Hematopoietic multipotent progenitor cell treated with erythropoietin and hydrocortisone succinate and interleukin-3 and kit ligand, for 4 days (in vitro differentiated cells): ENCODE results near the gene WDR86.

ENCODE experiments used
- DNase-seq: peaks from one replicate; pipeline ENCODE4 v3.0.0-alpha.2; 2015

WDR86 gene

GRCh38 chr7:151439855-151440798 is 30.3 kb upstream of the WDR86 start, which contains the start of gene CRYGN:
Gene CRYGN (minus strand): TSS chr7:151440141. CDS start chr7:151439917, 224 bp downstream.
- DNase-seq = no peak

- no peak for DNase-seq
Observed at GRCh38 chr7:151438864-151439601, 29.2 kb upstream of the WDR86 start.

- DNase-seq = no peak
Observed at GRCh38 chr7:151437866-151438516, 28.2 kb upstream of the WDR86 start.

- DNase-seq = no peak
Observed at GRCh38 chr7:151437159-151437553, 27.3 kb upstream of the WDR86 start.

GRCh38 chr7:151436446-151437158 is 26.8 kb upstream of the WDR86 start:
- DNase-seq = no peak

- no peak for DNase-seq
Observed at GRCh38 chr7:151435971-151436370, 26.1 kb upstream of the WDR86 start.

GRCh38 chr7:151435103-151435916 is 25.5 kb upstream of the WDR86 start:
- DNase-seq = no peak

- no peak for DNase-seq
Observed at GRCh38 chr7:151434549-151434948, 24.7 kb upstream of the WDR86 start.

- no peak for DNase-seq
Observed at GRCh38 chr7:151433721-151434400, 24.0 kb upstream of the WDR86 start.

GRCh38 chr7:151432658-151433521 is 23.1 kb upstream of the WDR86 start:
- peak; percentile 50 for DNase-seq

GRCh38 chr7:151431768-151432311 is 22.0 kb upstream of the WDR86 start:
- DNase-seq = no peak

- DNase-seq = no peak
Observed at GRCh38 chr7:151431281-151431767, 21.5 kb upstream of the WDR86 start.

- DNase-seq = no peak
Observed at GRCh38 chr7:151430391-151431205, 20.8 kb upstream of the WDR86 start.

GRCh38 chr7:151429560-151430331 is 19.9 kb upstream of the WDR86 start:
- DNase-seq = peak; percentile 41

- no peak for DNase-seq
Observed at GRCh38 chr7:151429237-151429559, 19.4 kb upstream of the WDR86 start.

- no peak for DNase-seq
Observed at GRCh38 chr7:151428378-151429236, 18.8 kb upstream of the WDR86 start.
